BLaER1 treated with 17β-estradiol and CSF1 and Interleukin-3, amounts not matched to agents 10 nM and 100 nM (cell line): ENCODE results near the gene SDCCAG8.

Experiments used
- H3K27ac ChIP-seq, 11 experiments: shearing (Covaris generic); formaldehyde crosslinking; 2 replicates each; pipeline ENCODE4 v1.8.1; 2022
- H3K27me3 ChIP-seq, 11 experiments: shearing (Covaris generic); formaldehyde crosslinking; 2 replicates each; pipeline ENCODE4 v1.8.1; 2022
- H3K36me3 ChIP-seq, 11 experiments: shearing (Covaris generic); formaldehyde crosslinking; 2 replicates each; pipeline ENCODE4 v1.8.1; 2022
- H3K4me1 ChIP-seq, 10 experiments: shearing (Covaris generic); formaldehyde crosslinking; 2 replicates each; pipeline ENCODE4 v1.8.1; 2022
- H3K4me2 ChIP-seq, 11 experiments: shearing (Covaris generic); formaldehyde crosslinking; 2 replicates each; pipeline ENCODE4 v1.8.1; 2022
- H3K4me3 ChIP-seq, 10 experiments: shearing (Covaris generic); formaldehyde crosslinking; 2 replicates each; pipeline ENCODE4 v1.8.1; 2022
- H3K9ac ChIP-seq, 11 experiments: shearing (Covaris generic); formaldehyde crosslinking; 2 replicates each; pipeline ENCODE4 v1.8.1; 2022
- H3K9me3 ChIP-seq, 11 experiments: shearing (Covaris generic); formaldehyde crosslinking; replicated peaks in 1 of 11; 2 replicates each; pipeline ENCODE4 v1.8.1; 2022
- H4K20me1 ChIP-seq, 11 experiments: shearing (Covaris generic); formaldehyde crosslinking; 2 replicates each; pipeline ENCODE4 v1.8.1; 2022
- Cebpa-rat ChIP-seq, 11 experiments: shearing (Covaris generic); IDR thresholded peaks; 2 replicates each; pipeline ENCODE4 v1.8.1; 2022

SDCCAG8 gene

DNA sequence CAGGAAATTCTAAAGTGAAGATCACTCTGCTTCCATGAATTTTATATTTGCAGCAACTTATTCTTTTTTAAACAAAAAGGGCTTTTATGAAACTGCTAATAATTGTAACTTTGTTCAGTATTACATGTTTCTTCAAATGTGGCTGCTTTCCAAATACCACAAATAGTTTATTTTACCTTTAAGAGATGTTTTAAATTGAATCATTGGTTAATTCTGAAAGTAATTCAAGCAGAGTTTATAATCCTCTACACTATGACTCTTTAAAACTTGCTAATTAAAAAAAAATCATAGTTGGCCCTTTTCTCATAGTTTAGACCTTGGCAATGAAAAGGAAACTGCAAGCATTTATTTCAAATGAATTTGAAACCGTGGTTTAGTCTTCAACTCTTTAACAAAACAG is 59.6 kb downstream of the SDCCAG8 start:
- Histone ChIP-seq H3K9me3 (peaks cover 0 to 17% (median 0%) of the 10 kb centered on the region in 11 experiments; a peak in 2 of 22 replicates), H4K20me1 (no peaks in the 10 kb centered on the region), H3K4me1 (peaks cover 11 to 32% (median 17%) of the 10 kb centered on the region in 10 experiments), H3K27ac (no peak overlapping the region), H3K36me3 (peaks cover 7 to 57% (median 32%) of the 10 kb centered on the region in 11 experiments; a peak in 19 of 22 replicates), H3K4me3 (no peak overlapping the region), H3K9ac (no peak overlapping the region), H3K4me2 (no peak overlapping the region), H3K27me3 (no peaks in the 10 kb centered on the region)
- no peak for TF ChIP-seq Cebpa-rat (IDR thresholded peaks at IDR 0.05)

DNA sequence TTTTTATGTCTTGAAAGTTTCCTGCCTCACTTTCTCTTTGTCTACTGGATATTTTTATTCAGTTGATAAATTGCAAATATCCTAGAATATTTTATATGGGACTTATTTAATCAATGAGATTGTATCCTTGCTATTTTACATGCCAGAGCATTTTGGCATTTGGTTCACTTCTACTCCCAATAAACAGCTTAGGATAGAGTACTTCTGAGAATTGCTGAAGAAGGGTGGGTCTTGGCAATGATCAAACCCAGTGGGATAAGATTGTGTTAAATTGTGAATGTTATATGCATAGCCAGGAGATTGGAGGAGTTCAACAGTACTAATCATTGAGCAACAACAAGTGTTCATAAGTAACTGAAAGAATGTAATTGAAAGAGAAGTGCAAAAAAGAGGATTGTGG is 60.1 kb downstream of the SDCCAG8 start:
- TF ChIP-seq Cebpa-rat (IDR thresholded peaks at IDR 0.05): no peak
- Histone ChIP-seq H3K9me3 (peaks cover 0 to 17% (median 0%) of the 10 kb centered on the region in 11 experiments; a peak in 2 of 22 replicates), H3K27ac (no peak overlapping the region), H4K20me1 (no peaks in the 10 kb centered on the region), H3K4me3 (no peak overlapping the region), H3K9ac (no peak overlapping the region), H3K27me3 (no peaks in the 10 kb centered on the region), H3K4me2 (no peak overlapping the region), H3K4me1 (peaks cover 11 to 32% (median 17%) of the 10 kb centered on the region in 10 experiments), H3K36me3 (peaks cover 7 to 60% (median 32%) of the 10 kb centered on the region in 11 experiments; a peak in 19 of 22 replicates)

GRCh38 chr1:243316366-243316989 is 60.6 kb downstream of the SDCCAG8 start:
- H3K9me3 ChIP-seq: peaks cover 0 to 17% (median 0%) of the 10 kb centered on the region in 11 experiments; a peak in 2 of 22 replicates
- H4K20me1 ChIP-seq: no peaks in the 10 kb centered on the region
- H3K36me3 ChIP-seq: peaks cover 7 to 60% (median 32%) of the 10 kb centered on the region in 11 experiments; a peak in 19 of 22 replicates
- no peaks in the 10 kb centered on the region for H3K27me3 ChIP-seq
- peaks cover 11 to 31% (median 17%) of the 10 kb centered on the region in 10 experiments for H3K4me1 ChIP-seq
- H3K4me2 ChIP-seq: no peak overlapping the region
- TF ChIP-seq Cebpa-rat (IDR thresholded peaks at IDR 0.05): no peak
- H3K4me3 ChIP-seq: no peak overlapping the region
- H3K27ac ChIP-seq: no peak overlapping the region
- H3K9ac ChIP-seq: no peak overlapping the region

DNA sequence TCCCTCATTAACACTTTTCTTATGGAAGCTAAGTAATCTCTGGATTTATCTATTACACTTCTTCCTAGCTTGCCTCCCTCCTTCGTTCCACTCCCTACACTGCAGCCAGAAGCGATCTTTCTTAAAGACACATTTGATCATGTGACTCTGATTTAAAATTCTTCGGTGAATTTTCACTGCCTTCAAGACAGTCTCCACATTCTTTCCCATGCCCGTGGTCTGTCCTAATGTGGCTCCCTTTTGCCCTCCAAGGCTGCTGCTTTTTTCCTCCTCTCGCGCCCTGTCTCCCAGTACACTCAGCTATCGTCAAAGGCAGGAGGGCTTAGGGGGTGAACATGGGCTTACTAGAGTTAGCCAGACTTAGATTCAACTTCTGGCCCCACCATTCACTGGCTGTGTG is 64.4 kb downstream of the SDCCAG8 start:
- peaks cover 7 to 44% (median 32%) of the 10 kb centered on the region in 11 experiments; a peak in 19 of 22 replicates for H3K36me3 ChIP-seq
- H3K9ac ChIP-seq: no peak overlapping the region
- H3K4me2 ChIP-seq: no peak overlapping the region
- H3K4me3 ChIP-seq: no peak overlapping the region
- peaks cover 0 to 21% (median 2%) of the 10 kb centered on the region in 10 experiments; a peak in 6 of 20 replicates for H3K4me1 ChIP-seq
- H3K27ac ChIP-seq: no peak overlapping the region
- H3K27me3 ChIP-seq: no peaks in the 10 kb centered on the region
- peaks cover 0 to 17% (median 0%) of the 10 kb centered on the region in 11 experiments; a peak in 2 of 22 replicates for H3K9me3 ChIP-seq
- no peak for TF ChIP-seq Cebpa-rat (IDR thresholded peaks at IDR 0.05)
- H4K20me1 ChIP-seq: no peaks in the 10 kb centered on the region; a peak in 1 of 22 replicates

DNA sequence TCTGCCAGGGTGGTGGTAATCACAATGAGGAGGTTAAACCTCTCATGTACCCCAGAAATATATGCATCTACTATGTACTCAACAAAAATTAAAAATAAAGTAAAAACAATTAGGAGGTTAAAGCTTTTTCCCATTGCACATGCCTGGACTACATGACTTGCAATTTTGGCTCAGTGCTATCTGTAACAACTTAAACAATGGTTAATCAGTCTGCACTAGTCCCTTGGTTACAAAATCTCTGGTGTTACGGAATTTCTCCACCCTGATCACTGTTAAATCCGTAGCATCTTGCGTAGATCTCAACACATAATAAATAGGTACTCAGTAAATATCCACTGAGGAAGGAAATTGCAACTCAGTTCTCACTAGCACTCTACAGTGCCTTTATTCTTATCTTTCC is 66.5 kb downstream of the SDCCAG8 start:
- Histone ChIP-seq H3K4me2 (no peak overlapping the region), H4K20me1 (no peaks in the 10 kb centered on the region; a peak in 1 of 22 replicates), H3K4me1 (peaks cover 0 to 21% (median 2%) of the 10 kb centered on the region in 10 experiments; a peak in 6 of 20 replicates), H3K9me3 (peaks cover 0 to 16% (median 0%) of the 10 kb centered on the region in 11 experiments; a peak in 2 of 22 replicates), H3K27ac (no peak overlapping the region), H3K4me3 (no peak overlapping the region), H3K27me3 (no peaks in the 10 kb centered on the region), H3K9ac (no peak overlapping the region), H3K36me3 (peaks cover 7 to 31% (median 19%) of the 10 kb centered on the region in 11 experiments; a peak in 19 of 22 replicates)
- no peak for TF ChIP-seq Cebpa-rat (IDR thresholded peaks at IDR 0.05)

DNA sequence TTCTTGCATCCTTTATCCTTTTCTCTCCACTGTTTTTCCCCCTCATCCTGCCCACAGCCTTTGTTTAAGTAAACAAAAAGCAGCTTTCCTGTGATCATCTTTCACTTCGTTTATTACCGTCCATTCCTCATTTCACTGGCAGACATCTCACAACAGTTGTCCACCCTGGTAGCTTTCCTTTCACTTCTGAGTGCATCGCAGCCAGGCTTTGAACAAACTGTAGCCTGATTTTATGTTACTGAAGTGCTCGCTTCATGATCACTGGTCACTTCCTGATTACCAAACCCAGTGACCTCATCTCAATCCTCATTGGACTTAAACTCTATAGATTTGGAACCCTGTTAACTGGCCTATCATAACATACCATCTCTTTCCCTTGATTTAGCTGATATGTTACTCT is 67.7 kb downstream of the SDCCAG8 start:
- Histone ChIP-seq H3K27me3 (no peaks in the 10 kb centered on the region), H3K36me3 (peaks cover 0 to 24% (median 7%) of the 10 kb centered on the region in 11 experiments; a peak in 15 of 22 replicates), H3K4me2 (peak overlapping the region in 2 of 11 experiments; percentile 14 to 17; a peak in 2 of 22 replicates), H3K4me3 (no peak overlapping the region), H4K20me1 (no peaks in the 10 kb centered on the region; a peak in 1 of 22 replicates), H3K4me1 (peaks cover 0 to 21% (median 2%) of the 10 kb centered on the region in 10 experiments; a peak in 6 of 20 replicates), H3K27ac (peak overlapping the region in 4 of 11 experiments; percentile 2 to 23 (median 6); a peak in 4 of 22 replicates), H3K9me3 (peaks cover 0 to 6% (median 0%) of the 10 kb centered on the region in 11 experiments; a peak in 1 of 22 replicates), H3K9ac (no peak overlapping the region)
- no peak for TF ChIP-seq Cebpa-rat (IDR thresholded peaks at IDR 0.05)

GRCh38 chr1:243325305-243325890 is 69.6 kb downstream of the SDCCAG8 start:
- Histone ChIP-seq H3K9ac (no peak overlapping the region), H3K9me3 (no peaks in the 10 kb centered on the region), H3K27me3 (no peaks in the 10 kb centered on the region), H3K4me3 (no peak overlapping the region), H3K36me3 (peaks cover 0 to 16% (median 2%) of the 10 kb centered on the region in 11 experiments; a peak in 12 of 22 replicates), H3K4me2 (no peak overlapping the region), H3K27ac (no peak overlapping the region), H3K4me1 (peaks cover 0 to 15% (median 0%) of the 10 kb centered on the region in 10 experiments; a peak in 3 of 20 replicates), H4K20me1 (no peaks in the 10 kb centered on the region; a peak in 1 of 22 replicates)
- no peak for TF ChIP-seq Cebpa-rat (IDR thresholded peaks at IDR 0.05)

- Histone ChIP-seq H3K4me3 (no peak overlapping the region), H3K9me3 (peaks cover 0 to 20% (median 0%) of the 10 kb centered on the region in 11 experiments; a peak in 4 of 22 replicates), H3K27me3 (no peaks in the 10 kb centered on the region), H3K9ac (no peak overlapping the region), H4K20me1 (no peaks in the 10 kb centered on the region; a peak in 1 of 22 replicates), H3K4me2 (no peak overlapping the region), H3K36me3 (peaks cover 31 to 83% (median 57%) of the 10 kb centered on the region in 11 experiments; a peak in 20 of 22 replicates), H3K27ac (no peak overlapping the region), H3K4me1 (no peaks in the 10 kb centered on the region)
- no peak for TF ChIP-seq Cebpa-rat (IDR thresholded peaks at IDR 0.05)
These were observed 76.6 kb downstream of the SDCCAG8 start for GRCh38 chr1:243332440-243332839.

- no peak overlapping the region for H3K4me2 ChIP-seq
- TF ChIP-seq Cebpa-rat (IDR thresholded peaks at IDR 0.05): no peak
- H3K4me1 ChIP-seq: no peaks in the 10 kb centered on the region
- H3K27ac ChIP-seq: no peak overlapping the region
- peaks cover 0 to 20% (median 0%) of the 10 kb centered on the region in 11 experiments; a peak in 4 of 22 replicates for H3K9me3 ChIP-seq
- no peaks in the 10 kb centered on the region; a peak in 1 of 22 replicates for H4K20me1 ChIP-seq
- H3K4me3 ChIP-seq: no peak overlapping the region
- no peak overlapping the region for H3K9ac ChIP-seq
- H3K27me3 ChIP-seq: no peaks in the 10 kb centered on the region
- peaks cover 31 to 97% (median 59%) of the 10 kb centered on the region in 11 experiments; a peak in 20 of 22 replicates for H3K36me3 ChIP-seq
These were observed 79.5 kb downstream of the SDCCAG8 start for GRCh38 chr1:243335292-243335691.
